GM18508 (cell line): ENCODE results near the gene WSCD2.

Source experiments
- ATAC-seq: cut with Tn5 transposase; IDR thresholded peaks from one replicate; pipeline ENCODE4 v1.9.1; 2021; ENCODE audit warnings: moderate number of reproducible peaks; ENCODE audit not compliant: insufficient read depth, unreplicated experiment

WSCD2 gene

GRCh38 chr12:108129017-108129812 is at the start of gene WSCD2:
Gene WSCD2 (plus strand): TSS chr12:108129288. CDS start chr12:108195833, 66,545 bp downstream.
- no peak for ATAC-seq

GRCh38 chr12:108079721-108080120 is 49.4 kb upstream of the WSCD2 start:
- no peak for ATAC-seq

GRCh38 chr12:108080363-108080762 is 48.7 kb upstream of the WSCD2 start:
- no peak for ATAC-seq

- no peak for ATAC-seq
Measured at GRCh38 chr12:108082485-108082884, 46.6 kb upstream of the WSCD2 start.

GRCh38 chr12:108087900-108088299 is 41.2 kb upstream of the WSCD2 start:
- no peak for ATAC-seq

GRCh38 chr12:108090107-108090899 is 38.8 kb upstream of the WSCD2 start:
- no peak for ATAC-seq

- no peak for ATAC-seq
Measured at GRCh38 chr12:108090932-108091678, 38.0 kb upstream of the WSCD2 start.

- ATAC-seq = no peak
Measured at GRCh38 chr12:108091679-108092051, 37.4 kb upstream of the WSCD2 start.

GRCh38 chr12:108093209-108093608 is 35.9 kb upstream of the WSCD2 start:
- no peak for ATAC-seq

- ATAC-seq = no peak
Measured at GRCh38 chr12:108094056-108094649, 34.9 kb upstream of the WSCD2 start.

- ATAC-seq = no peak
Measured at GRCh38 chr12:108097160-108097911, 31.8 kb upstream of the WSCD2 start.

GRCh38 chr12:108098374-108098773 is 30.7 kb upstream of the WSCD2 start:
- no peak for ATAC-seq

- ATAC-seq = no peak
Measured at GRCh38 chr12:108099073-108099472, 30.0 kb upstream of the WSCD2 start.

GRCh38 chr12:108099778-108100489 is 29.2 kb upstream of the WSCD2 start:
- no peak for ATAC-seq

- ATAC-seq = no peak
Measured at GRCh38 chr12:108101605-108102175, 27.4 kb upstream of the WSCD2 start.

- no peak for ATAC-seq
Measured at GRCh38 chr12:108102363-108102762, 26.7 kb upstream of the WSCD2 start.

- ATAC-seq = no peak
Measured at GRCh38 chr12:108103087-108103486, 26.0 kb upstream of the WSCD2 start.

- ATAC-seq = no peak
Measured at GRCh38 chr12:108103517-108103916, 25.6 kb upstream of the WSCD2 start.

- ATAC-seq = no peak
Measured at GRCh38 chr12:108104657-108105056, 24.4 kb upstream of the WSCD2 start.
